SK-N-SH treated with all-trans-retinoic acid at 6 μM for 48 hours (cell line): ENCODE results near the gene METTL8.
"Not testable (repeated sequence)": the region's sequence is repeated elsewhere in the genome, so short reads cannot be mapped to it uniquely, and the experiment has no call there.

ENCODE experiments used
- ATAC-seq: fragments of 200-7000 bp; cut with Tn5 transposase; 3 replicates; pipeline ENCODE4 v1.9.1; 2020; ENCODE audit warnings: mild to moderate bottlenecking, moderate library complexity
- ARNTL ChIP-seq: fragments of 450-650 bp; formaldehyde crosslinking; IDR thresholded peaks from 2 replicates; pipeline ENCODE4 v1.5.0; 2020; ENCODE audit warnings: low read depth, mild to moderate bottlenecking, moderate library complexity, borderline replicate concordance
- BACH2 ChIP-seq: fragments of 250-450 bp; sonication (Bioruptor Pico); IDR thresholded peaks from 2 replicates; pipeline ENCODE4 v1.9.0; 2021; ENCODE audit warnings: mild to moderate bottlenecking, borderline replicate concordance
- CSDC2 ChIP-seq: fragments of 250-450 bp; sonication (Bioruptor Pico); IDR thresholded peaks from 2 replicates; pipeline ENCODE4 v1.5.0; 2020; ENCODE audit warnings: mild to moderate bottlenecking, moderate library complexity
- CSRNP3 ChIP-seq: fragments of 250-450 bp; sonication (Bioruptor Pico); IDR thresholded peaks from 2 replicates; pipeline ENCODE4 v1.5.1; 2021; ENCODE audit warnings: mild to moderate bottlenecking, moderate library complexity
- ESRRG ChIP-seq: fragments of 250-450 bp; sonication (Bioruptor Pico); IDR thresholded peaks from 2 replicates; pipeline ENCODE4 v1.6.1; 2021; ENCODE audit warnings: mild to moderate bottlenecking
- GLIS3 ChIP-seq: fragments of 250-450 bp; sonication (Bioruptor Pico); IDR thresholded peaks from 2 replicates; pipeline ENCODE4 v1.5.0; 2020; ENCODE audit warnings: mild to moderate bottlenecking, moderate library complexity
- ISL1 ChIP-seq: fragments of 250-450 bp; sonication (Bioruptor Pico); IDR thresholded peaks from 2 replicates; pipeline ENCODE4 v2.1.2; 2022; ENCODE audit warnings: mild to moderate bottlenecking, moderate library complexity
- OSR1 ChIP-seq: fragments of 250-450 bp; sonication (Bioruptor Pico); IDR thresholded peaks from 2 replicates; pipeline ENCODE4 v1.8.0; 2022; ENCODE audit warnings: moderate library complexity, mild to moderate bottlenecking, inconsistent platforms
- PPARA ChIP-seq: fragments of 250-450 bp; sonication (Bioruptor Pico); IDR thresholded peaks from 2 replicates; pipeline ENCODE4 v1.5.0; 2020; ENCODE audit warnings: mild to moderate bottlenecking, borderline replicate concordance
- RARB ChIP-seq: fragments of 250-450 bp; sonication (Bioruptor Pico); IDR thresholded peaks from 2 replicates; pipeline ENCODE4 v1.8.0; 2021; ENCODE audit warnings: mild to moderate bottlenecking, moderate library complexity
- SNAI2 ChIP-seq: fragments of 250-450 bp; sonication (Bioruptor Pico); IDR thresholded peaks from 2 replicates; pipeline ENCODE4 v1.5.0; 2020; ENCODE audit warnings: mild to moderate bottlenecking, moderate library complexity
- TCF4 ChIP-seq: fragments of 250-450 bp; sonication (Bioruptor Pico); IDR thresholded peaks from 2 replicates; pipeline ENCODE4 v1.8.0; 2021; ENCODE audit warnings: mild to moderate bottlenecking, moderate library complexity, borderline replicate concordance
- TOX ChIP-seq: fragments of 250-450 bp; sonication (Bioruptor Pico); IDR thresholded peaks from 2 replicates; pipeline ENCODE4 v1.8.0; 2021; ENCODE audit warnings: mild to moderate bottlenecking, moderate library complexity, borderline replicate concordance
- ZC3H10 ChIP-seq: fragments of 250-450 bp; sonication (Bioruptor Pico); IDR thresholded peaks from 2 replicates; pipeline ENCODE4 v1.5.1; 2021; ENCODE audit warnings: mild to moderate bottlenecking, moderate library complexity
- ZFP3 ChIP-seq: fragments of 250-450 bp; sonication (Bioruptor Pico); IDR thresholded peaks from 2 replicates; pipeline ENCODE4 v1.5.0; 2020; ENCODE audit warnings: mild to moderate bottlenecking, moderate library complexity
- ZFP30 ChIP-seq: fragments of 450-650 bp; formaldehyde crosslinking; IDR thresholded peaks from 2 replicates; pipeline ENCODE4 v1.5.0; 2022; ENCODE audit warnings: mild to moderate bottlenecking, moderate library complexity
- ZNF565 ChIP-seq: fragments of 450-650 bp; formaldehyde crosslinking; conservative IDR thresholded peaks from 2 replicates; pipeline ENCODE4 v1.5.0; 2020; ENCODE audit warnings: low read depth, mild to moderate bottlenecking, moderate library complexity
- ZNF70 ChIP-seq: fragments of 450-650 bp; formaldehyde crosslinking; IDR thresholded peaks from 2 replicates; pipeline ENCODE4 v1.5.0; 2020; ENCODE audit warnings: mild to moderate bottlenecking, moderate library complexity
- ZNF8 ChIP-seq: fragments of 450-650 bp; formaldehyde crosslinking; IDR thresholded peaks from 2 replicates; pipeline ENCODE4 v1.5.0; 2020; ENCODE audit warnings: mild to moderate bottlenecking, moderate library complexity
- TF ChIP-seq, protein P1 (sequence below): fragments of 250-450 bp; sonication (Bioruptor Pico); IDR thresholded peaks from 2 replicates; pipeline ENCODE4 v1.5.0; 2020; ENCODE audit warnings: mild to moderate bottlenecking, moderate library complexity
- TF ChIP-seq, protein P2 (sequence below): fragments of 250-450 bp; sonication (Bioruptor Pico); IDR thresholded peaks from 2 replicates; pipeline ENCODE4 v1.8.0; 2020; ENCODE audit warnings: mild to moderate bottlenecking, moderate library complexity, borderline replicate concordance

METTL8 gene

DNA sequence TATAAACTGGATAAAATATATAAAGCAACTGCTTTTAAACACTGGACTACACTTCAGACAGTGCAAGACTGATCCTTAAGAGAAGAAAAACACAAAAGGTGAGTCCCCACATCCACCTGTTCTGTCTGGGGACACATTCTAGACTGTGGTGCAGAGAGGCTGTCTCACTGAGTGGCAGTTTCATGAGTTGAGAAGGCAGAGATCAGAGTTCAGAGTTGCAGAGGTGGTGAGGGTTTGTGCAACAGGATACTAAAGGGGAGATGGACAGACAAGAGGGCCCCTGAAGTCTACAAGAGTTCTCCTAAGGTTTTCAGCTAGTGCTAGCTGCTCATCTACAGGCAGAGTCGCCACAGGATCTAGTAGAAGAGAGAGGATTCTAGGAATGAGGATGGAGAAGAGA, 68.0 kb downstream of the METTL8 start (continued):
- TF ChIP-seq, protein P1, sequence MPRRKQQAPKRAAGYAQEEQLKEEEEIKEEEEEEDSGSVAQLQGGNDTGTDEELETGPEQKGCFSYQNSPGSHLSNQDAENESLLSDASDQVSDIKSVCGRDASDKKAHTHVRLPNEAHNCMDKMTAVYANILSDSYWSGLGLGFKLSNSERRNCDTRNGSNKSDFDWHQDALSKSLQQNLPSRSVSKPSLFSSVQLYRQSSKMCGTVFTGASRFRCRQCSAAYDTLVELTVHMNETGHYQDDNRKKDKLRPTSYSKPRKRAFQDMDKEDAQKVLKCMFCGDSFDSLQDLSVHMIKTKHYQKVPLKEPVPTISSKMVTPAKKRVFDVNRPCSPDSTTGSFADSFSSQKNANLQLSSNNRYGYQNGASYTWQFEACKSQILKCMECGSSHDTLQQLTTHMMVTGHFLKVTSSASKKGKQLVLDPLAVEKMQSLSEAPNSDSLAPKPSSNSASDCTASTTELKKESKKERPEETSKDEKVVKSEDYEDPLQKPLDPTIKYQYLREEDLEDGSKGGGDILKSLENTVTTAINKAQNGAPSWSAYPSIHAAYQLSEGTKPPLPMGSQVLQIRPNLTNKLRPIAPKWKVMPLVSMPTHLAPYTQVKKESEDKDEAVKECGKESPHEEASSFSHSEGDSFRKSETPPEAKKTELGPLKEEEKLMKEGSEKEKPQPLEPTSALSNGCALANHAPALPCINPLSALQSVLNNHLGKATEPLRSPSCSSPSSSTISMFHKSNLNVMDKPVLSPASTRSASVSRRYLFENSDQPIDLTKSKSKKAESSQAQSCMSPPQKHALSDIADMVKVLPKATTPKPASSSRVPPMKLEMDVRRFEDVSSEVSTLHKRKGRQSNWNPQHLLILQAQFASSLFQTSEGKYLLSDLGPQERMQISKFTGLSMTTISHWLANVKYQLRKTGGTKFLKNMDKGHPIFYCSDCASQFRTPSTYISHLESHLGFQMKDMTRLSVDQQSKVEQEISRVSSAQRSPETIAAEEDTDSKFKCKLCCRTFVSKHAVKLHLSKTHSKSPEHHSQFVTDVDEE (CRISPR knock-in tag) = no peak
- TF ChIP-seq SNAI2 (CRISPR knock-in tag) (no peak), CSDC2 (CRISPR knock-in tag) (no peak), ZNF8 (CRISPR knock-in tag) (no peak), TOX (no peak), OSR1 (no peak)

- TF ChIP-seq RARB (CRISPR knock-in tag) (no peak), CSRNP3 (no peak), PPARA (CRISPR knock-in tag) (no peak), TCF4 (CRISPR knock-in tag) (no peak)
- TF ChIP-seq, all 23 proteins: peak for 0
Observed at GRCh38 chr2:171365232-171365631, 68.6 kb downstream of the METTL8 start.

GRCh38 chr2:171362396-171362795, 71.4 kb downstream of the METTL8 start:
- TF ChIP-seq ZNF8 (CRISPR knock-in tag) = no peak
- no peak for TF ChIP-seq ZNF565 (CRISPR knock-in tag)
- TF ChIP-seq ZNF70 = no peak
- no peak for TF ChIP-seq SNAI2 (CRISPR knock-in tag)
- no peak for TF ChIP-seq PPARA (CRISPR knock-in tag)
- TF ChIP-seq ARNTL (CRISPR knock-in tag) = no peak
- no peak for TF ChIP-seq ISL1 (CRISPR knock-in tag)
- TF ChIP-seq RARB (CRISPR knock-in tag) = no peak
- TF ChIP-seq GLIS3 = no peak
- no peak for TF ChIP-seq TCF4 (CRISPR knock-in tag)
- no peak for TF ChIP-seq TOX
- TF ChIP-seq, protein P2, sequence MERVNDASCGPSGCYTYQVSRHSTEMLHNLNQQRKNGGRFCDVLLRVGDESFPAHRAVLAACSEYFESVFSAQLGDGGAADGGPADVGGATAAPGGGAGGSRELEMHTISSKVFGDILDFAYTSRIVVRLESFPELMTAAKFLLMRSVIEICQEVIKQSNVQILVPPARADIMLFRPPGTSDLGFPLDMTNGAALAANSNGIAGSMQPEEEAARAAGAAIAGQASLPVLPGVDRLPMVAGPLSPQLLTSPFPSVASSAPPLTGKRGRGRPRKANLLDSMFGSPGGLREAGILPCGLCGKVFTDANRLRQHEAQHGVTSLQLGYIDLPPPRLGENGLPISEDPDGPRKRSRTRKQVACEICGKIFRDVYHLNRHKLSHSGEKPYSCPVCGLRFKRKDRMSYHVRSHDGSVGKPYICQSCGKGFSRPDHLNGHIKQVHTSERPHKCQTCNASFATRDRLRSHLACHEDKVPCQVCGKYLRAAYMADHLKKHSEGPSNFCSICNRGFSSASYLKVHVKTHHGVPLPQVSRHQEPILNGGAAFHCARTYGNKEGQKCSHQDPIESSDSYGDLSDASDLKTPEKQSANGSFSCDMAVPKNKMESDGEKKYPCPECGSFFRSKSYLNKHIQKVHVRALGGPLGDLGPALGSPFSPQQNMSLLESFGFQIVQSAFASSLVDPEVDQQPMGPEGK (CRISPR knock-in tag) = no peak
- no peak for TF ChIP-seq ZFP3 (CRISPR knock-in tag)
- ATAC-seq = no peak

More at GRCh38 chr2:171365232-171365631, 68.6 kb downstream of the METTL8 start:
- no peak for ATAC-seq

DNA sequence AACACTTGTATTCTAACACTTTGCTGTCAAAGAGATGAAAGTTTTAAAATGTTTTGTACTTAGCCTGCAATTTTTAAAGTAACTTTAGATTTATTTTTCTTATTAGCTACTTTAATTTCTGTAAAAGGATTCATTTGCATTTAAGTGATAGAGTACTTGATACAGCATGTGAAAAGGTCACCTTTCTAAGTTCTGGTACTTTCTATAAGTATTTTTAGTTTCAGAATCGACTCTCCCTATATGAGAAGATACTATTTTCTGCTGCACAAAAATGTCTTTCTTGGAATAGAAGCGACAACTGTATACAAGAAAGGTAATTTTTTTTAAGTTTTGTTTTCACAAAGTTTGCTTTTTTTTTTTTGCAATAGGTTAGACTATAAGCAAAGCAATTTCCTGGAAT, 72.9 kb downstream of the METTL8 start:
- TF ChIP-seq SNAI2 (CRISPR knock-in tag) (no peak), TCF4 (CRISPR knock-in tag) (no peak), ESRRG (no peak), BACH2 (CRISPR knock-in tag) (no peak), OSR1 (no peak), ZC3H10 (CRISPR knock-in tag) (no peak), TOX (no peak), ISL1 (CRISPR knock-in tag) (no peak), CSRNP3 (no peak), ZNF8 (CRISPR knock-in tag) (no peak), ZFP30 (CRISPR knock-in tag) (no peak), GLIS3 (no peak)
- no peak for ATAC-seq

GRCh38 chr2:171353746-171354145, 80.0 kb downstream of the METTL8 start:
- not testable (repeated sequence) for ATAC-seq
